ENCODE data around the gene VTI1A.

VTI1A gene

DNA sequence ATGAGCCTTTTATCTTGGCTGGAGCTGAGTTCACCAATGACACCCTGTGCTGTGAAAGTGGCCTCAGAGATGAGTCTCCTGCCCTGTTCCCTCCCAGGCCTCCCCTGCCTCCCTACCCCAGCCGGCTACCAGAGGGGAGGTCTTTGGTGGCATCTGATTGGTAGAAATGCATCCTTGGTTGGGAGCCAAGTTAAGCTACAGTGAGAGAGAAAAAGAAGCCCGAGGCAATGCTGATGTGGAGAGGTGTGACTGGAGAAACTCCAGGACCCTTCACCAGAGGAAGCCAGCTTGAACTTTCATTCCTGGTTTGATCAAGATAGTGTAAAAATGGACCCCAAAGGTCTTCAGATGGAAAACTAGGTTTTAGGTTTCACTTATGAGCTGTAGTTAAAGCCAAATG, 311.9 kb downstream of the VTI1A start:
- DNase-seq (ENCODE audit: extremely low spot score): no peak
- TF ChIP-seq, protein P1, sequence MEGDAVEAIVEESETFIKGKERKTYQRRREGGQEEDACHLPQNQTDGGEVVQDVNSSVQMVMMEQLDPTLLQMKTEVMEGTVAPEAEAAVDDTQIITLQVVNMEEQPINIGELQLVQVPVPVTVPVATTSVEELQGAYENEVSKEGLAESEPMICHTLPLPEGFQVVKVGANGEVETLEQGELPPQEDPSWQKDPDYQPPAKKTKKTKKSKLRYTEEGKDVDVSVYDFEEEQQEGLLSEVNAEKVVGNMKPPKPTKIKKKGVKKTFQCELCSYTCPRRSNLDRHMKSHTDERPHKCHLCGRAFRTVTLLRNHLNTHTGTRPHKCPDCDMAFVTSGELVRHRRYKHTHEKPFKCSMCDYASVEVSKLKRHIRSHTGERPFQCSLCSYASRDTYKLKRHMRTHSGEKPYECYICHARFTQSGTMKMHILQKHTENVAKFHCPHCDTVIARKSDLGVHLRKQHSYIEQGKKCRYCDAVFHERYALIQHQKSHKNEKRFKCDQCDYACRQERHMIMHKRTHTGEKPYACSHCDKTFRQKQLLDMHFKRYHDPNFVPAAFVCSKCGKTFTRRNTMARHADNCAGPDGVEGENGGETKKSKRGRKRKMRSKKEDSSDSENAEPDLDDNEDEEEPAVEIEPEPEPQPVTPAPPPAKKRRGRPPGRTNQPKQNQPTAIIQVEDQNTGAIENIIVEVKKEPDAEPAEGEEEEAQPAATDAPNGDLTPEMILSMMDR (IDR thresholded peaks at IDR 0.05; ENCODE audit: control extremely low read depth, extremely low read depth, low read depth, missing control alignments): no peak
- ChIA-PET POLR2A (no interaction called here), CTCF (interaction anchor here (1.0 to 1.4 kb wide), 2 partner anchors 18 to 40 kb away, joined by 3 read pairs; no protein-coding TSS in a partner anchor)

DNA sequence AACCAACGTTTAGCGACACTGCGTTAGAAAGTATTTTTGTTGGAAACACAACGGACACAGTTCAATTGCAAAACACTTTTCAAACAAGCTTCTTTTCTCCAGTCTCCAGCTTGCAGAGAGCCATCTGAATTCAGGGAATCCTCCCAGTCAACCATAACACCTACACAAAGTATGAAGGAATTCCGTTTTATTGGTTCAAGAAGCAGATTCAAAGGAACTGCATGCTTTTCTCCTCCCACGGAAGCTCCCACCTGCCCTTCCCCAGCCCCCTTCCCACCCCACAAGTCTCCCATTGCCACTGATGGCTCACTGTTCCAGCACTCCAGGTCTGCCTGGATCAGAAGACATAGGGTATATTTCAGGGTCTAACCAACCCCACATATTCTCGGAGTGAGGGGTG, 312.5 kb downstream of the VTI1A start:
- CTCF ChIA-PET: interaction anchor here (1.0 to 1.4 kb wide), 2 partner anchors 17 to 41 kb away, joined by 3 read pairs; no protein-coding TSS in a partner anchor
- TF ChIP-seq, protein P1 (IDR thresholded peaks at IDR 0.05; ENCODE audit: control extremely low read depth, extremely low read depth, low read depth, missing control alignments): no peak
- DNase-seq (ENCODE audit: extremely low spot score): no peak
- POLR2A ChIA-PET: no interaction called here

DNA sequence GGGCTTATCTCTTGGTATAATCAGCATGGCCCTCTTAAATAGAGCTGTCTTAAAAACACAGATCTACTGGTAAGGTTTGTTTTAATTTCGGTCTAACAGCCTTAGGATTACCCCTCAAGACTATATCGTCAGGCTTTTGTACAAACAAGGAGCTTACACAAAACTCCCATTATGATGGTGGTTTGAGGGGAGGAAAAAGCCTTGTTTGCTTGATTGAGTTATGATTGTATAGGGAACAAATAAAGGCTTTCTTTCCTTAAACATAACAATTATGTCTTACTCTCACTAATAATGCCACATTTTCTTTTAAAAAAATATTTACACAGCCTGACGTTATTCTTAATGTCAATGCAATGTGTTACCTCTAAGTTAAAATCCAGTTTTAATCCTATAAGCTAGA, 314.2 kb downstream of the VTI1A start:
- TF ChIP-seq, protein P1 (IDR thresholded peaks at IDR 0.05; ENCODE audit: control extremely low read depth, extremely low read depth, low read depth, missing control alignments): no peak
- ChIA-PET CTCF (interaction anchor here (4.1 kb wide), 1 partner anchor 10 kb away, joined by 16 read pairs; no protein-coding TSS in a partner anchor), POLR2A (no interaction called here)
- DNase-seq (ENCODE audit: extremely low spot score): no peak

DNA sequence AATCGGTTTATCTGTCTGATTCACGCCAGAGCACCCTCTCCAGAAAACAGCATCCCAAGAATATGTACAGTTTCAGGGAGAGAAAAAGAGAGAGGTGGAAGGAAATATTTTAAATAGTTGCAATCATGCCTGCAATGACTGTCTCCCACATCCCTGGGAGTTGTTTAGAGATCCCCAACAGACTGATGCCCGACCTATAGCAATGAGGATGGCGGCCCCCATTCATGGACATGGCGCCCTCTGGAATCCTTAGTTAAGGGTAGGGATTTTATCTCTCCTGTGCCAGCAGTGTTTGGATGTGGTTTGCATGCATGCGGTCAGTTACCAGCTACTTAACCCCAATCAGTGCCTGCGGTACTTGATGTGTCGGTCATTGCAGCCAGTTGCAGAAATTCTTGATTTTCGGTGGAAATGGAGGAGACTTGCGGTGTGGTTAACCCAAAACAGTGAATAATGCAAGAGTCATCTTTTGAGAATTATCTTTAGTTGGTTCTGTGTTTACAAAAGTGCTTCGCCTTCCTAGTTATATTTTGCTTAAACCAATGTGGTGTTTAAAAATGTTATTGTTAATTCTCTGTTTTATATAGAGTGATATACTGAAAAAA, 317.0 kb downstream of the VTI1A start:
- POLR2A ChIA-PET: no interaction called here
- CTCF ChIA-PET: interaction anchor here (1.0 to 4.1 kb wide), 2 partner anchors 10 to 13 kb away, joined by 3 to 16 read pairs; no protein-coding TSS in a partner anchor

DNA sequence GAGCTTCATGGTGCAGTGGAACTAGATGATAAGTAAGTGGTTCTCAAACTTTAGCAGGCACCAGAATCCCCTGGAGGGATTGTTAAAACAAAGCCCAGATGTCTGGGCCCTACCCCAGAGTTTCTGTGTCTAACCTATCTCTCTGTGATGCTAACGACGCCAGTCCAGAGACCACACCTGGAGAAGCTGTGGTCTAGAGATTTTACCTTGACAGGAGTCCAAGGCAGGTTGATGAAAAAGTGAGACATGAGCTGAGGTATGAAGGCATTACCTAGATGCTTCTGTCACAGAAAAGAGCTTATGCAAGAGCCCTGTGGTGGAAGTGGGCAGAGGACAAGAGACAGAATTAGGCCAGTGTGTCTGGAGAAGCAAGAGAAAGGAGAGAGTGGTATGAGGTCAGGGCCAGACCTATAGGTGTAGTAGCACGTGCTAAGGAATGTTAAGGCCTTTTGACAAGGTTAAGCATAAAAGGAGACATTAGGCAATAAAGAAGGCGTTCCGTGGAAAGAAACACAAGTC, 318.8 kb downstream of the VTI1A start:
- TF ChIP-seq, protein P1 (IDR thresholded peaks at IDR 0.05; ENCODE audit: control extremely low read depth, extremely low read depth, low read depth, missing control alignments): no peak
- DNase-seq (ENCODE audit: extremely low spot score): no peak
- CTCF ChIA-PET: no interaction called here
- POLR2A ChIA-PET: no interaction called here

More for the DNA sequence above, 317.0 kb downstream of the VTI1A start:
- DNase-seq (ENCODE audit: extremely low spot score): no peak
- TF ChIP-seq, protein P1 (IDR thresholded peaks at IDR 0.05; ENCODE audit: control extremely low read depth, extremely low read depth, low read depth, missing control alignments): no peak

DNA sequence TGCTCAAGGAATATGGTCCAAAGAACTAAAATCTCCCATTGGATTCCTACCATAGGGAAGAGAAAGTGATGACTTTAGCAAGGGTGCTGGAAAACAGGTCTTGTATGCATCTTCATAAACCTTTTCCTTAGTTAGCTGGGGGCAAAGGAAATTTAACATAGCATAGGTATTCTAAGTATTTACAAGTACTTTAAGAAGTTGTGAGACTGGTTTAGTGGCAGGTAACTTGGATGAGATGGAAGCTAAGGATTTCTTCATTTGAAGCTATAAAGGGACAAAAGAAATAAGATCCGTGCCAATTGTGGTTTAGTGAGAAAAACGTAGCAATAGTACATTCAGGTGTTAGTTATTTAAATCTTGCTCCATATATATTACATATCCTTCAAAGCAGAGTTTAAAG, 319.6 kb downstream of the VTI1A start:
- no peak for DNase-seq (ENCODE audit: extremely low spot score)
- POLR2A ChIA-PET: no interaction called here
- TF ChIP-seq, protein P1 (IDR thresholded peaks at IDR 0.05; ENCODE audit: control extremely low read depth, extremely low read depth, low read depth, missing control alignments): no peak
- CTCF ChIA-PET: interaction anchor here (1.4 kb wide), 1 partner anchor 13 kb away, joined by 5 read pairs; no protein-coding TSS in a partner anchor
